A549 treated with DMSO at 1 μM for 4 hours (cell line): ENCODE results near the gene MEGF11. TPM values are rescaled to one million over a fixed set of nuclear protein-coding genes. Genes with fewer than 3 reads are reported as not detected.

Source experiments
- total RNA-seq: library from RNA; stranded (reverse); fragments of 200-300 nt; extraction: Qiagen RNA extraction; gene quantifications from 5 replicates; pipeline ENCODE4 v1.2.3, GENCODE V29; 2022; ENCODE audit warnings: low read depth

Gene MEGF11
- total RNA-seq = 0.11 to 0.74 TPM (median 0.49 TPM) in 5 replicates

DNA sequence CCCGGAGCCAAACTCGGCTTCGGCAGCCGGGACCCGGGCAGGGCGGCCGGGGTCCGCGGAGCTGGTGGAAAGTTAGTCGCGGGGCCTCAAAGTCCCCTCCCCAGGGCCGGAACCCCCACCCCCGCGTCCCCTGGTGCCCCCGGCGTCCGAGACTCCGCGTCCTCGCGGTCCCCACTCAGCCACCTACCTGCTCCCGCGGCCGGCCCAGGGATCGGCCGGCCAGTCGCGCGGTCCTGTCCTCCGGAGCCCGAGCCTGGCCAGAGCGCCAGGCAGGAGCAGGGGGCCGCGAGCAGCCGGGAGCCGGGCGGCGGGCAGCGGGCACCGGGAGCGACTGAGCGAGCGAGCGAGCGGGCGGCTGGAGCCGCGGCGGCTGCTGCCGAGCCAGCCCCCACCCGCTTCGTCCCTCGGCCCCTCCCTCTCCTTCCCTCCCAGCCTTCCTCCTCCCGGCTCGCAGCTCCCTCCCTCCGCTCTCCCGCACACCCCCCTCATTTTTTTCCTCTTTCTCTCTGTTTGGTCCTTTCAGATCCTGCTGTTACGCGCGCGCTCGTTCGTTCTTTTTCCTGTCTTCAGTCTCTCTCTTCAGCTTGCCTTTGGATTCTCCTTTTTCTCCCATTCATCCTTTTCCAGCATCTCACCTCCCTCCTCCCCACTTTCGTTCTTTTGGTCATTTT, at the start of gene MEGF11:
Gene MEGF11, minus strand, starts transcription at position 333 of the 671 bp plus-strand sequence. CDS start 125,347 bp downstream, outside the sequence.

DNA sequence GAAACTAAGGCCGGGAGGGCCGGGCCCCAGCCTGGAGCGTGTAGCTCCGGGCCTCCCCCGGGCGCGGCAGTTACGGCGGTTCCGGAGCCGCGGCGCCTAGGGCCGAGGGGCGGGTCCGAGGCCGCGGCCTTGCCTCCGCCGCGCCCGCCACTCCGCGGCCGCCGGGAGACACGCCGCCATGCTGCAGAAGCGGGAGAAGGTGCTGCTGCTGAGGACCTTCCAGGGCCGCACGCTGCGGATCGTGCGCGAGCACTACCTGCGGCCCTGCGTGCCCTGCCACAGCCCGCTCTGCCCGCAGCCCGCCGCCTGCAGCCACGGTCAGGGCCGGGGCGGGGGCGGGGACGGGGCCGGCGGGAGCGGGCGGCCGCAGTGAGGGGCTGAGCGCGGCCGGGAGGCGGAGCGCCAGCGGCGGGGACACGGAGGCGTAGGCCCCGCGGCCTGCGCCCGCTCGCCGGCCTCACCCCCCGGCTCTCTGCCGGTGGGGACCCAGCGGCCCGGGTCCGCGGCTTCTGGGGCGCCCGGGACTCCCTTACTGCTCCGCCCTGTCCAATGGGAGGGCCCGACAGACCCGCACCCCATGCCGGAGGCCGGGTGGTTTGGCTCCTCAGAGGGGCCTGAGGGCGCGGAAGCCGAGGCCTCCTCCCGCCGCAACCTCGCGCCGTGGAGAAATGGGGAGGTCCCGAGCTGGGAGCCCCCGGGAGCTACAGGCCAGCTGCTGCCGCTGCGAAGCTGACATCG, 40.0 kb upstream of the MEGF11 start, which contains the start of gene DIS3L:
Gene DIS3L, plus strand, starts transcription at position 150 of the 738 bp plus-strand sequence. Its CDS starts 29 bp downstream, at position 179.

DNA sequence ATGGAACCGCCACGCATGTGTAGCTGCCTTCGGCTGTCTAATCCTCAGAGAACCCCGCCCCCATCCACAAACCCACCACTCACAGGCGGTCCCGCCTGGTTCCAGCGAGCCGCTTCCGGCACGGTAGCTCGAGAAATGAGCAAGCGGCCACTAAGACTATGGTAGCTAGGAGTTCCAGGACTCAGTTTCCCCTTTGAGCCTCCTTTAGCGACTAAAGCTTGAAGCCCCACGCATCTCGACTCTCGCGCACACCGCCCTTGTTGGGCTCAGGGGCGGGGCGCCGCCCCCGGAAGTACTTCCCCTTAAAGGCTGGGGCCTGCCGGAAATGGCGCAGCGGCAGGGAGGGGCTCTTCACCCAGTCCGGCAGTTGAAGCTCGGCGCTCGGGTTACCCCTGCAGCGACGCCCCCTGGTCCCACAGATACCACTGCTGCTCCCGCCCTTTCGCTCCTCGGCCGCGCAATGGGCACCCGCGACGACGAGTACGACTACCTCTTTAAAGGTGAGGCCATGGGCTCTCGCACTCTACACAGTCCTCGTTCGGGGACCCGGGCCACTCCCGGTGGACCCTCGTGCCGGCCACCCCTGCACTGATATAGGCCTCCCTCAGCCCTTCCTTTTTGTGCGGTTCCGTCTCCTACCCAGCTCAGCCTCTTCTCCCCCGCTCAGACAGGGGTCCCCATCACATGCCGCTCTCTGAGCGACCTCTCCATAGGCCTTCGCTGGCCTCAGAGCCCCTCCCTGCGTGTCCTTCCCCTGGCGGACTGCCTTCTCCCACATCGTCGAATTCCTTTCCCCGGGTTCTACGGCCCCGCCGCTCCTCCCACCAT, 384.2 kb downstream of the MEGF11 start, which contains the start of gene RAB11A:
Gene RAB11A, plus strand, starts transcription at position 366 of the 828 bp plus-strand sequence. Its CDS starts 95 bp downstream, at position 461.

Other genes with a start within 250 kb of the MEGF11 start
- gene DIS3L, start 39.8 kb upstream of the MEGF11 start, total RNA-seq = 31.8 to 37.6 TPM (median 35.4 TPM) in 5 replicates
- gene TIPIN, start 102.9 kb upstream of the MEGF11 start, total RNA-seq = 27.0 to 29.7 TPM (median 28.0 TPM) in 5 replicates
- gene MAP2K1, start 133.2 kb upstream of the MEGF11 start, total RNA-seq = 66.9 to 114 TPM (median 103 TPM) in 5 replicates
- gene SNAPC5, start 244.0 kb upstream of the MEGF11 start, total RNA-seq = 43.8 to 62.1 TPM (median 51.5 TPM) in 5 replicates